ENCODE results near the gene RNASEH2A. TPM values are rescaled to one million over a fixed set of nuclear protein-coding genes. Genes with fewer than 3 reads are reported as not detected.

Gene RNASEH2A
- polyA plus RNA-seq, 2 of the 4 experiments (the other 2 are of a cell fraction), result 37.2 to 45.5 TPM

DNA sequence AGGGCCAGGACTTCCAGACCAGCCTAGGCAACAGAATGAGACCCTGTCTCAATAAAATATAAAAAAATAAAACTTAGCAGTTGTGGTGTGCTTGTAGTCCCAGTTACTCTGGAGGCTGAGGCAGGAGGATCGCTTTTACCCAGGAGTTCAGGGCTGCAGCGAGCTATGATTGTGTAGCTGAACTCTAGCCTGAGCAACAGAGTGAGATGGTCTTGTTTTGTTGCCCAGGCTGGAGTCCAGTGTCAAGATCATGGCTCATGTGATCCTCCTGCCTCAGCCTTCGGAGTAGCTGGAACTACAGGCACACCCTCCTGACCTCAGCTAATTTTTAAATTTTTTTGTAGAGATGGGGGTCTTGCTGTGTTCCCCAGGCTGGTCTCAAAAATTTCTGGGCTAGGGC lies 19.4 kb upstream of the RNASEH2A start (continued):
- TF ChIP-seq CHD4 (IDR thresholded peaks at IDR 0.05; ENCODE audit: borderline replicate concordance) (no peak), POLR2A (IDR thresholded peaks at IDR 0.05; ENCODE audit: low read length) (no peak), RAD21 (conservative IDR thresholded peaks at IDR 0.05 in 1 of 2, IDR thresholded peaks at IDR 0.05 in 1 of 2) (no peak), GATA3 (IDR thresholded peaks at IDR 0.05; ENCODE audit: borderline replicate concordance) (no peak), TFCP2L1 (CRISPR knock-in tag; IDR thresholded peaks at IDR 0.05) (no peak), SREBF2 (IDR thresholded peaks at IDR 0.05) (no peak), NR3C1 (IDR thresholded peaks at IDR 0.05) (no peak)
- TF ChIP-seq, protein P1, sequence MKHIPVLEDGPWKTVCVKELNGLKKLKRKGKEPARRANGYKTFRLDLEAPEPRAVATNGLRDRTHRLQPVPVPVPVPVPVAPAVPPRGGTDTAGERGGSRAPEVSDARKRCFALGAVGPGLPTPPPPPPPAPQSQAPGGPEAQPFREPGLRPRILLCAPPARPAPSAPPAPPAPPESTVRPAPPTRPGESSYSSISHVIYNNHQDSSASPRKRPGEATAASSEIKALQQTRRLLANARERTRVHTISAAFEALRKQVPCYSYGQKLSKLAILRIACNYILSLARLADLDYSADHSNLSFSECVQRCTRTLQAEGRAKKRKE (CRISPR knock-in tag; IDR thresholded peaks at IDR 0.05; ENCODE audit: low read depth), result no peak

DNA sequence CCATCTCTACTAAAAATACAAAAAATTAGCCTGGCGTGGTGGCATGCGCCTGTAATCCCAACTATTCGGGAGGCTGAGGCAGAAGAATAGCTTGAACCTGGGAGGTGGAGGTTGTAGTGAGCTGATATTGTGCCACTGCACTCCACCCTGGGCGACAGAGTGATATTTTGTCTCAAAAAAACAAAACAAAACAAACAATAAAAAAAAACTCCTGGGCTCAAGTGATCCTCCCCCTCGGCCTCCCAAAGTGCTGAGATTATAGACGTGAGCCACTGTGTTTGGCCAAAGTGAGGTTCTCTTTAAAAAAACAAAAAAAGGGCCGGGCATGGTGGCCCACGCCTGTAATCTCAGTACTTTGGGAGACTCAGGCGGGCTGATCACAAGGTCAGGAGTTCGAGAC lies 18.9 kb upstream of the RNASEH2A start:
- Histone ChIP-seq H3K4me1 (peaks cover 71% of the 10 kb centered on the region), H3K27ac (peak overlapping the region; percentile 96 to 99), H3K4me3 (no peak overlapping the region), H3K4me2 (peak overlapping the region; percentile 99; the same call in 1 of the 3 replicates), H3K9me3 (no peaks in the 10 kb centered on the region)
- CTCF ChIA-PET, result interaction anchor here (1.3 to 5.0 kb wide), 5 partner anchors 9 to 30 kb away, joined by 3 to 58 read pairs (median 8); no protein-coding TSS in a partner anchor
- TF ChIP-seq FOSL2 (IDR thresholded peaks at IDR 0.05) (no peak), FOSL2 (CRISPR knock-in tag; IDR thresholded peaks at IDR 0.05) (no peak), HOXA7 (CRISPR knock-in tag; IDR thresholded peaks at IDR 0.05) (no peak), ZC3H11A (IDR thresholded peaks at IDR 0.05) (no peak), ZFP36 (IDR thresholded peaks at IDR 0.05; ENCODE audit: borderline replicate concordance, partially characterized antibody) (no peak), JUNB (IDR thresholded peaks at IDR 0.05) (no peak), ZSCAN20 (CRISPR knock-in tag; IDR thresholded peaks at IDR 0.05) (no peak), TP53 (CRISPR knock-in tag; IDR thresholded peaks at IDR 0.05) (no peak), KDM1A (IDR thresholded peaks at IDR 0.05; ENCODE audit: low read depth) (no peak), KDM5A (IDR thresholded peaks at IDR 0.05) (no peak), POLR2AphosphoS2 (conservative IDR thresholded peaks at IDR 0.05; ENCODE audit: low read length) (no peak)
- TF ChIP-seq, protein P2, sequence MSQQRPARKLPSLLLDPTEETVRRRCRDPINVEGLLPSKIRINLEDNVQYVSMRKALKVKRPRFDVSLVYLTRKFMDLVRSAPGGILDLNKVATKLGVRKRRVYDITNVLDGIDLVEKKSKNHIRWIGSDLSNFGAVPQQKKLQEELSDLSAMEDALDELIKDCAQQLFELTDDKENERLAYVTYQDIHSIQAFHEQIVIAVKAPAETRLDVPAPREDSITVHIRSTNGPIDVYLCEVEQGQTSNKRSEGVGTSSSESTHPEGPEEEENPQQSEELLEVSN (IDR thresholded peaks at IDR 0.05; ENCODE audit: borderline replicate concordance, low read depth), result no peak
- no peak for DNase-seq (ENCODE audit: low read depth in 1 of 2, low spot score in 1 of 2)
- ATAC-seq, result no peak
- POLR2A ChIA-PET, result interaction anchor here (2.4 kb wide), 1 partner anchor 9 kb away, joined by 24 read pairs; no protein-coding TSS in a partner anchor
- 79% methylated on average over 10 of the region's 10 CpGs for WGBS (ENCODE audit: missing lambda C conversion rate)
- FAIRE-seq, result no peak

DNA sequence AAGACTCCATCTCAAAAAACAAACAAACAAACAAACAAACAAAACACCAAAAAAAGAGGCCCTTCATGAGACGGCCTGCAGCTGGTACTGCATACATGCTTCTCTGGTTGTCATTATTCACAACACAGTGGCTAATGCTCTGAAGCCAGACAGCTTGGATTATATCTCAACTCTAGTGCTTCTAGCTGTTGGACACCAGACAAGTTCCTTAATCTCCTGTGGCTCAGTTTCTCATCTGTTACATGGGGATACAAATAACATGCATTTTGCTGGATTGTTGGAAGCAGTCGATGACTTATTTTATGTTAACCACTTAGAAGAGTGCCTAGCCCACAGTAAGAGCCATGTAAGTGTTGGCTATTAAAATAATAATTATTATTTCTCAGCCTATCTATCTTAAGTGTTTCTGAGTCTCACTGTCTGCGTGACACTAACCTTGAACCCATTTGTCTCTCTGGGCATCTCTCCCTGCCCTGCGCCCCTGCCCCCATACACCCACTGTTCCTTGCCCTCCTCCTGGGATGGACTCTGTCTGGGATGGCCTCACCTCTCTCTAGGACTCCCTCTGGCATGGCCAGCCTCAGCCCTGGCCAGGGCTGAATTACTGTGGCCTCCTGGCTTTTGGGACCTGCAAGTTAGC lies 18.2 kb upstream of the RNASEH2A start:
- DNase-seq (ENCODE audit: low read depth in 1 of 2, low spot score in 1 of 2), result no peak
- Histone ChIP-seq H3K9me3 (no peaks in the 10 kb centered on the region), H3K27ac (peak overlapping the region; percentile 96 to 99), H3K4me3 (peak overlapping the region; percentile 92; the same call in 2 of the 3 replicates), H3K4me2 (peak overlapping the region; percentile 99), H3K4me1 (peaks cover 68% of the 10 kb centered on the region)
- no peak for FAIRE-seq
- TF ChIP-seq RAD21 (conservative IDR thresholded peaks at IDR 0.05 in 1 of 2, IDR thresholded peaks at IDR 0.05 in 1 of 2) (no peak), SMC3 (IDR thresholded peaks at IDR 0.05) (no peak), RARB (CRISPR knock-in tag; IDR thresholded peaks at IDR 0.05) (no peak), MYC (IDR thresholded peaks at IDR 0.05; ENCODE audit: borderline replicate concordance, low read length) (no peak), POLR2A (IDR thresholded peaks at IDR 0.05; ENCODE audit: low read length) (no peak), EHF (CRISPR knock-in tag; IDR thresholded peaks at IDR 0.05) (no peak), ZFP36 (IDR thresholded peaks at IDR 0.05; ENCODE audit: borderline replicate concordance, partially characterized antibody) (no peak), NR3C1 (IDR thresholded peaks at IDR 0.05) (no peak), SREBF2 (IDR thresholded peaks at IDR 0.05) (no peak), FOSL2 (IDR thresholded peaks at IDR 0.05) (no peak), FOSL2 (CRISPR knock-in tag; IDR thresholded peaks at IDR 0.05) (no peak), ZC3H11A (IDR thresholded peaks at IDR 0.05) (no peak), POLR2AphosphoS2 (conservative IDR thresholded peaks at IDR 0.05; ENCODE audit: low read length) (no peak), RFX5 (IDR thresholded peaks at IDR 0.05) (no peak), EHMT2 (IDR thresholded peaks at IDR 0.05; ENCODE audit: low read depth) (no peak)
- TF ChIP-seq, protein P3, sequence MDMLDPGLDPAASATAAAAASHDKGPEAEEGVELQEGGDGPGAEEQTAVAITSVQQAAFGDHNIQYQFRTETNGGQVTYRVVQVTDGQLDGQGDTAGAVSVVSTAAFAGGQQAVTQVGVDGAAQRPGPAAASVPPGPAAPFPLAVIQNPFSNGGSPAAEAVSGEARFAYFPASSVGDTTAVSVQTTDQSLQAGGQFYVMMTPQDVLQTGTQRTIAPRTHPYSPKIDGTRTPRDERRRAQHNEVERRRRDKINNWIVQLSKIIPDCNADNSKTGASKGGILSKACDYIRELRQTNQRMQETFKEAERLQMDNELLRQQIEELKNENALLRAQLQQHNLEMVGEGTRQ (IDR thresholded peaks at IDR 0.05), result no peak
- TF ChIP-seq, protein P4, sequence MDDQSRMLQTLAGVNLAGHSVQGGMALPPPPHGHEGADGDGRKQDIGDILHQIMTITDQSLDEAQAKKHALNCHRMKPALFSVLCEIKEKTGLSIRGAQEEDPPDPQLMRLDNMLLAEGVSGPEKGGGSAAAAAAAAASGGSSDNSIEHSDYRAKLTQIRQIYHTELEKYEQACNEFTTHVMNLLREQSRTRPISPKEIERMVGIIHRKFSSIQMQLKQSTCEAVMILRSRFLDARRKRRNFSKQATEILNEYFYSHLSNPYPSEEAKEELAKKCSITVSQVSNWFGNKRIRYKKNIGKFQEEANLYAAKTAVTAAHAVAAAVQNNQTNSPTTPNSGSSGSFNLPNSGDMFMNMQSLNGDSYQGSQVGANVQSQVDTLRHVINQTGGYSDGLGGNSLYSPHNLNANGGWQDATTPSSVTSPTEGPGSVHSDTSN (IDR thresholded peaks at IDR 0.05), result no peak
- ChIA-PET CTCF (interaction anchor here (1.3 to 5.0 kb wide), 6 partner anchors 8 to 30 kb away, joined by 3 to 58 read pairs (median 6); no protein-coding TSS in a partner anchor), POLR2A (interaction anchor here (2.4 kb wide), 1 partner anchor 10 kb away, joined by 24 read pairs; no protein-coding TSS in a partner anchor)
- WGBS (ENCODE audit: missing lambda C conversion rate), result 29% methylated on average over 4 of the region's 4 CpGs
- no peak for ATAC-seq
